ENCODE results near the gene RAB4A. TPM values are rescaled to one million over a fixed set of nuclear protein-coding genes. Genes with fewer than 3 reads are reported as not detected.

Gene RAB4A
- total RNA-seq, 1 experiment from 2014 or later = 66.7 TPM

- no CpG with 5 or more reads among the region's 3 CpGs for WGBS (ENCODE audit: extremely low coverage, insufficient read length, low lambda C conversion rate)
- Histone ChIP-seq H3K56ac (ENCODE audit: insufficient read length, low read depth, low read length) (no peak overlapping the region), H4K5ac (ENCODE audit: insufficient read length, low read depth, low read length) (no peak overlapping the region), H2AFZ (ENCODE audit: low read length) (no peak overlapping the region), H2AK5ac (ENCODE audit: insufficient read length, low read length) (no peak overlapping the region), H2BK120ac (ENCODE audit: low read depth, low read length, poor library complexity, severe bottlenecking) (no peak overlapping the region), H3K23me2 (ENCODE audit: insufficient read length, low read depth, low read length, poor library complexity, severe bottlenecking) (no peaks in the 10 kb centered on the region), H4K91ac (ENCODE audit: insufficient read length, low read depth, low read length) (no peak overlapping the region), H3K23ac (ENCODE audit: insufficient read length, low read depth, low read length) (no peak overlapping the region), H3K27ac (ENCODE audit: insufficient read length, low read depth, low read length) (no peak overlapping the region), H3K4me1 (ENCODE audit: insufficient read depth, low read length) (no peaks in the 10 kb centered on the region), H4K8ac (replicated peaks; ENCODE audit: insufficient read length, low read depth, low read length) (no peak overlapping the region), H3K27me3 (ENCODE audit: insufficient read depth, low read length) (no peaks in the 10 kb centered on the region), H2BK20ac (ENCODE audit: low read depth, low read length, poor library complexity, severe bottlenecking) (no peak overlapping the region), H3T11ph (ENCODE audit: low read length) (no peak overlapping the region), H3K4me2 (ENCODE audit: insufficient read depth, insufficient read length, low read length) (no peak overlapping the region), H2BK12ac (ENCODE audit: insufficient read length, low read depth, low read length) (no peak overlapping the region), H3K18ac (ENCODE audit: insufficient read length, low read depth, low read length) (no peak overlapping the region), H3K79me1 (ENCODE audit: insufficient read depth, low read depth, low read length, poor library complexity, severe bottlenecking) (no peaks in the 10 kb centered on the region), H3K14ac (ENCODE audit: insufficient read depth, low read length) (no peak overlapping the region), H3K79me2 (ENCODE audit: insufficient read depth, low read length) (no peaks in the 10 kb centered on the region), H3K9me3 (ENCODE audit: control insufficient read depth, low read depth, low read length) (no peaks in the 10 kb centered on the region), H3K9ac (ENCODE audit: extremely low read depth, insufficient read length, low read length) (no peak overlapping the region), H2BK5ac (ENCODE audit: insufficient read length, low read length) (no peak overlapping the region), H3K4ac (ENCODE audit: low read depth, low read length) (no peak overlapping the region), H4K20me1 (ENCODE audit: control insufficient read depth, insufficient read depth, insufficient read length) (no peaks in the 10 kb centered on the region), H2BK15ac (ENCODE audit: low read depth, low read length) (no peak overlapping the region)
- no peak overlapping the region for H3K4me3 Mint-ChIP-seq
- no peak for TF ChIP-seq CTCF (conservative IDR thresholded peaks at IDR 0.05)
- DNase-seq = no peak
- H3K36me3 Mint-ChIP-seq (ENCODE audit: insufficient read depth in 1 of 3, low read depth in 3 of 3) = peaks cover 0 to 4% (median 0%) of the 10 kb centered on the region in 3 experiments; a peak in 1 of 7 replicates
- no peaks in the 10 kb centered on the region for H3K27me3 Mint-ChIP-seq (ENCODE audit: low read depth)
- no peaks in the 10 kb centered on the region; a peak in 1 of 5 replicates for H3K9me3 Mint-ChIP-seq
- H3K27ac Mint-ChIP-seq = peak overlapping the region in 1 of 3 experiments; percentile 15; a peak in 1 of 7 replicates
- peaks cover 15 to 18% of the 10 kb centered on the region in 2 experiments for H3K4me1 Mint-ChIP-seq
Measured at GRCh38 chr1:229260297-229260696, 10.6 kb upstream of the RAB4A start.
